ENCODE results near the gene CTXND1. TPM values are rescaled to one million over a fixed set of nuclear protein-coding genes. Genes with fewer than 3 reads are reported as not detected.

The CTXND1 gene
- total and polyA plus RNA-seq, 2 of the 13 experiments (the other 11 are each of a cell fraction or from before 2014, with no cell fraction given) = 1.2 to 2.1 TPM

DNA sequence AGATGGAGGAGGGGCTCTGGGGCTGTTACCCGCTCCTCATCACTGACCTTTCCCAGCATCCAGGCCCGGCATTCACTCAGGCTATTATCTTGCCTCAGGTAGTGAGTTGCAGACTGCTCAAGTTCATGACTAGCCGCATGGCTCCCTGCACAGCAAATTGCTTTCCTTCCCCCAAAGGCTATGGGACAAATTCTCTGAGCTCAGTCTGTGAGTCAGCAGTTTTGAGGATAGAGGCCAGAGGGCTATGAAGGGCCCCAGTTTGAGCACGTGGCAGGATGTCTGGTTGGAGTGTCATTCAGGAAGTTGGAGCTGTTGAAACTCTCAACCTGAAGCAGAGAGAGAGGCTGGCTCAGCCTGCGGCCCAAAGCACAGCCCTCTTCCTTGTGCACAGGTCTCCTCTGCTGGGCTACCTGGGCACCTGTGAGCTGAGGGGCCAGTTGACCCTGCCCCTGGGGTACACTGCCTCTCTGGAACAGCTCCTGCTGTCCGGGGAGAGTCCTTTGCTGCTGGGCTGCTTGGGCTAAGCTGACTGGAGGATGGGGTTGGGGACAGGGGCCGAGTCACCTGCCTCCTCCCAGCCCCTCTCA is 91.3 kb downstream of the CTXND1 start (continued):
- TF ChIP-seq, protein P1, sequence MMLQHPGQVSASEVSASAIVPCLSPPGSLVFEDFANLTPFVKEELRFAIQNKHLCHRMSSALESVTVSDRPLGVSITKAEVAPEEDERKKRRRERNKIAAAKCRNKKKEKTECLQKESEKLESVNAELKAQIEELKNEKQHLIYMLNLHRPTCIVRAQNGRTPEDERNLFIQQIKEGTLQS (CRISPR knock-in tag; IDR thresholded peaks at IDR 0.05) = 0 out of 2 replicates have a peak, but pooled peaks have one; percentile 23
- TF ChIP-seq SNAPC2 (CRISPR knock-in tag; IDR thresholded peaks at IDR 0.05) (peak; percentile 62; the same call in 1 of the 2 replicates), ZKSCAN8 (CRISPR knock-in tag; IDR thresholded peaks at IDR 0.05; ENCODE audit: borderline replicate concordance) (0 out of 2 replicates have a peak, but pooled peaks have one; percentile 71), KAT7 (CRISPR knock-in tag; IDR thresholded peaks at IDR 0.05; ENCODE audit: borderline replicate concordance) (peak; percentile 58; the same call in 1 of the 2 replicates), HDAC1 (CRISPR knock-in tag; IDR thresholded peaks at IDR 0.05) (peak; percentile 77), ZNF660 (CRISPR knock-in tag; IDR thresholded peaks at IDR 0.05; ENCODE audit: borderline replicate concordance, low read depth) (no peak), SMYD3 (CRISPR knock-in tag; IDR thresholded peaks at IDR 0.05) (0 out of 2 replicates have a peak, but pooled peaks have one; percentile 25), EP300 (IDR thresholded peaks at IDR 0.05; ENCODE audit: low read depth in 2 of 2, low read length in 2 of 2) (peak in 1 of 2 experiments; percentile 72; a peak in 2 of 4 replicates), EP300 (CRISPR knock-in tag; IDR thresholded peaks at IDR 0.05; ENCODE audit: borderline replicate concordance) (peak; percentile 78), MTA1 (CRISPR knock-in tag; IDR thresholded peaks at IDR 0.05; ENCODE audit: borderline replicate concordance) (no peak), NFYC (CRISPR knock-in tag; IDR thresholded peaks at IDR 0.05) (0 out of 2 replicates have a peak, but pooled peaks have one; percentile 12), SAP130 (CRISPR knock-in tag; IDR thresholded peaks at IDR 0.05; ENCODE audit: low read depth) (peak; percentile 98), SIN3A (IDR thresholded peaks at IDR 0.05; ENCODE audit: borderline replicate concordance, low read depth, low read length) (peak; percentile 84; the same call in 1 of the 2 replicates), ASH2L (IDR thresholded peaks at IDR 0.05; ENCODE audit: insufficient read length, low read depth, low read length) (peak; percentile 27)
- TF ChIP-seq, protein P2, sequence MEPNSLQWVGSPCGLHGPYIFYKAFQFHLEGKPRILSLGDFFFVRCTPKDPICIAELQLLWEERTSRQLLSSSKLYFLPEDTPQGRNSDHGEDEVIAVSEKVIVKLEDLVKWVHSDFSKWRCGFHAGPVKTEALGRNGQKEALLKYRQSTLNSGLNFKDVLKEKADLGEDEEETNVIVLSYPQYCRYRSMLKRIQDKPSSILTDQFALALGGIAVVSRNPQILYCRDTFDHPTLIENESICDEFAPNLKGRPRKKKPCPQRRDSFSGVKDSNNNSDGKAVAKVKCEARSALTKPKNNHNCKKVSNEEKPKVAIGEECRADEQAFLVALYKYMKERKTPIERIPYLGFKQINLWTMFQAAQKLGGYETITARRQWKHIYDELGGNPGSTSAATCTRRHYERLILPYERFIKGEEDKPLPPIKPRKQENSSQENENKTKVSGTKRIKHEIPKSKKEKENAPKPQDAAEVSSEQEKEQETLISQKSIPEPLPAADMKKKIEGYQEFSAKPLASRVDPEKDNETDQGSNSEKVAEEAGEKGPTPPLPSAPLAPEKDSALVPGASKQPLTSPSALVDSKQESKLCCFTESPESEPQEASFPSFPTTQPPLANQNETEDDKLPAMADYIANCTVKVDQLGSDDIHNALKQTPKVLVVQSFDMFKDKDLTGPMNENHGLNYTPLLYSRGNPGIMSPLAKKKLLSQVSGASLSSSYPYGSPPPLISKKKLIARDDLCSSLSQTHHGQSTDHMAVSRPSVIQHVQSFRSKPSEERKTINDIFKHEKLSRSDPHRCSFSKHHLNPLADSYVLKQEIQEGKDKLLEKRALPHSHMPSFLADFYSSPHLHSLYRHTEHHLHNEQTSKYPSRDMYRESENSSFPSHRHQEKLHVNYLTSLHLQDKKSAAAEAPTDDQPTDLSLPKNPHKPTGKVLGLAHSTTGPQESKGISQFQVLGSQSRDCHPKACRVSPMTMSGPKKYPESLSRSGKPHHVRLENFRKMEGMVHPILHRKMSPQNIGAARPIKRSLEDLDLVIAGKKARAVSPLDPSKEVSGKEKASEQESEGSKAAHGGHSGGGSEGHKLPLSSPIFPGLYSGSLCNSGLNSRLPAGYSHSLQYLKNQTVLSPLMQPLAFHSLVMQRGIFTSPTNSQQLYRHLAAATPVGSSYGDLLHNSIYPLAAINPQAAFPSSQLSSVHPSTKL (CRISPR knock-in tag; IDR thresholded peaks at IDR 0.05) = peak; percentile 85
- TF ChIP-seq, protein P3, sequence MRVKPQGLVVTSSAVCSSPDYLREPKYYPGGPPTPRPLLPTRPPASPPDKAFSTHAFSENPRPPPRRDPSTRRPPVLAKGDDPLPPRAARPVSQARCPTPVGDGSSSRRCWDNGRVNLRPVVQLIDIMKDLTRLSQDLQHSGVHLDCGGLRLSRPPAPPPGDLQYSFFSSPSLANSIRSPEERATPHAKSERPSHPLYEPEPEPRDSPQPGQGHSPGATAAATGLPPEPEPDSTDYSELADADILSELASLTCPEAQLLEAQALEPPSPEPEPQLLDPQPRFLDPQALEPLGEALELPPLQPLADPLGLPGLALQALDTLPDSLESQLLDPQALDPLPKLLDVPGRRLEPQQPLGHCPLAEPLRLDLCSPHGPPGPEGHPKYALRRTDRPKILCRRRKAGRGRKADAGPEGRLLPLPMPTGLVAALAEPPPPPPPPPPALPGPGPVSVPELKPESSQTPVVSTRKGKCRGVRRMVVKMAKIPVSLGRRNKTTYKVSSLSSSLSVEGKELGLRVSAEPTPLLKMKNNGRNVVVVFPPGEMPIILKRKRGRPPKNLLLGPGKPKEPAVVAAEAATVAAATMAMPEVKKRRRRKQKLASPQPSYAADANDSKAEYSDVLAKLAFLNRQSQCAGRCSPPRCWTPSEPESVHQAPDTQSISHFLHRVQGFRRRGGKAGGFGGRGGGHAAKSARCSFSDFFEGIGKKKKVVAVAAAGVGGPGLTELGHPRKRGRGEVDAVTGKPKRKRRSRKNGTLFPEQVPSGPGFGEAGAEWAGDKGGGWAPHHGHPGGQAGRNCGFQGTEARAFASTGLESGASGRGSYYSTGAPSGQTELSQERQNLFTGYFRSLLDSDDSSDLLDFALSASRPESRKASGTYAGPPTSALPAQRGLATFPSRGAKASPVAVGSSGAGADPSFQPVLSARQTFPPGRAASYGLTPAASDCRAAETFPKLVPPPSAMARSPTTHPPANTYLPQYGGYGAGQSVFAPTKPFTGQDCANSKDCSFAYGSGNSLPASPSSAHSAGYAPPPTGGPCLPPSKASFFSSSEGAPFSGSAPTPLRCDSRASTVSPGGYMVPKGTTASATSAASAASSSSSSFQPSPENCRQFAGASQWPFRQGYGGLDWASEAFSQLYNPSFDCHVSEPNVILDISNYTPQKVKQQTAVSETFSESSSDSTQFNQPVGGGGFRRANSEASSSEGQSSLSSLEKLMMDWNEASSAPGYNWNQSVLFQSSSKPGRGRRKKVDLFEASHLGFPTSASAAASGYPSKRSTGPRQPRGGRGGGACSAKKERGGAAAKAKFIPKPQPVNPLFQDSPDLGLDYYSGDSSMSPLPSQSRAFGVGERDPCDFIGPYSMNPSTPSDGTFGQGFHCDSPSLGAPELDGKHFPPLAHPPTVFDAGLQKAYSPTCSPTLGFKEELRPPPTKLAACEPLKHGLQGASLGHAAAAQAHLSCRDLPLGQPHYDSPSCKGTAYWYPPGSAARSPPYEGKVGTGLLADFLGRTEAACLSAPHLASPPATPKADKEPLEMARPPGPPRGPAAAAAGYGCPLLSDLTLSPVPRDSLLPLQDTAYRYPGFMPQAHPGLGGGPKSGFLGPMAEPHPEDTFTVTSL (CRISPR knock-in tag; IDR thresholded peaks at IDR 0.05; ENCODE audit: borderline replicate concordance) = no peak
- TF ChIP-seq, protein P4, sequence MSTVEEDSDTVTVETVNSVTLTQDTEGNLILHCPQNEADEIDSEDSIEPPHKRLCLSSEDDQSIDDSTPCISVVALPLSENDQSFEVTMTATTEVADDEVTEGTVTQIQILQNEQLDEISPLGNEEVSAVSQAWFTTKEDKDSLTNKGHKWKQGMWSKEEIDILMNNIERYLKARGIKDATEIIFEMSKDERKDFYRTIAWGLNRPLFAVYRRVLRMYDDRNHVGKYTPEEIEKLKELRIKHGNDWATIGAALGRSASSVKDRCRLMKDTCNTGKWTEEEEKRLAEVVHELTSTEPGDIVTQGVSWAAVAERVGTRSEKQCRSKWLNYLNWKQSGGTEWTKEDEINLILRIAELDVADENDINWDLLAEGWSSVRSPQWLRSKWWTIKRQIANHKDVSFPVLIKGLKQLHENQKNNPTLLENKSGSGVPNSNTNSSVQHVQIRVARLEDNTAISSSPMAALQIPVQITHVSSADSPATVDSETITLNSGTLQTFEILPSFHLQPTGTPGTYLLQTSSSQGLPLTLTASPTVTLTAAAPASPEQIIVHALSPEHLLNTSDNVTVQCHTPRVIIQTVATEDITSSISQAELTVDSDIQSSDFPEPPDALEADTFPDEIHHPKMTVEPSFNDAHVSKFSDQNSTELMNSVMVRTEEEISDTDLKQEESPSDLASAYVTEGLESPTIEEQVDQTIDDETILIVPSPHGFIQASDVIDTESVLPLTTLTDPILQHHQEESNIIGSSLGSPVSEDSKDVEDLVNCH (CRISPR knock-in tag; IDR thresholded peaks at IDR 0.05) = no peak

All from HepG2 (cell line).